ENCODE measurements around the gene FBXW7. TPM values are rescaled to one million over a fixed set of nuclear protein-coding genes. Genes with fewer than 3 reads are reported as not detected.
A peak's percentile ranks its signal among the peaks of the same experiment; 100 is the strongest.

FBXW7 gene
- total RNA-seq, 1 donor from 2014 or later = 39.2 TPM

DNA sequence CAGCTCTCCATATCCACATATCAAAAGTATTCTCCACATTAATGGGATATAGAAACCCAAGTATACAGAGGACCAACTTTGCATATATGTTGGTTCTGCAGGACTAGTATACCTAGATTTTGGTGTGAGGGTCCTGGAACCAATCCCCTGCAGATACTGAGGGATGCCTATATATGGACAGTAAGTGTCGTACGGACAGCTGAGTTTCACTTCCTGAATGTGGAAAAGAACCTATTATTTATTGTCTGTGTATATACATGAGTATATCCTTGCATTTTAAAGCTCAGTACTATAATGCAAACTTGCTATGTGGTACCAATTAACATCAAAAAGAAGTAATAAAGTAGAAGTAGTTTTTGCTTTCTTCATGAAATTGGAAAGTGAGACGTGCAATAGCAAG is 101.9 kb downstream of the FBXW7 start:
- no peak for DNase-seq (ENCODE audit: low read depth)

DNA sequence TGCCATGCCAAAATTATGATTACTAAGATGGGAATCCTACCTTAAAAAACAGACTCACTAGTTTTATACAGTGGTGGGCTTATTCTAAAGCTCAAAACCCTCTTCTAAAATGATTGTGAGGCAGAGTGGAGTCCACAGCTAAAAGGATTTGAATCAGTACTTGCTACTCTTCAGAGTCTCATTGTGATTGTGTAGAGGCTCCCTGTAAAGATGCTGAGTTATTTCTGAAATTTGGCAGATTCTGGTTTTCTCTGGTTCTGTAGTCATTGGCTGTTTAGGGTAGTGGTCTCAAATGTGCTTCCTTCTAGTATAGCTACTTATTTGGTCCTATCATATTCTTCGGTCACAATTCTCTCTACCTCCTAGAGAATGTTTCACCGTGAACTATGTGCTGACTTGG is 104.1 kb downstream of the FBXW7 start:
- no peak for DNase-seq (ENCODE audit: low read depth)

DNA sequence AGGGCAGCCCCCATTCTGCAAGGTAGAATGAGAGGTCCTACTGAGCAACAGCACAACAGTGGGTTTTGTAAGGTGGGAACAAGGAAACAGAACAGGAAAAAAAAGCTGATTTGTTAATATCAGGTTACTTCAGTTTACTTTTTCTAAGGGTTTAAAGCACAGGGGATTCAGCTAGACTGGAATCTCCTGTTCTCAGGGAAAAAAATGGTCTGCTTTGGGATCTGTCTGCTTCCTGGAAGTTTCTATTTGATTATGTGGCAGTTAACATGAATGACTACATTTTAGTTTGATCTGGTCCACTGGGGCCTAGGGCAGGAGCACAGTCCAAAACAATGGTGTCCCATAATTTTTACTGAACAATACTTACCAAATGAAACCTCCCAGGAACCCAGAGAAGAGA is 104.6 kb downstream of the FBXW7 start:
- no peak for DNase-seq (ENCODE audit: low read depth)

DNA sequence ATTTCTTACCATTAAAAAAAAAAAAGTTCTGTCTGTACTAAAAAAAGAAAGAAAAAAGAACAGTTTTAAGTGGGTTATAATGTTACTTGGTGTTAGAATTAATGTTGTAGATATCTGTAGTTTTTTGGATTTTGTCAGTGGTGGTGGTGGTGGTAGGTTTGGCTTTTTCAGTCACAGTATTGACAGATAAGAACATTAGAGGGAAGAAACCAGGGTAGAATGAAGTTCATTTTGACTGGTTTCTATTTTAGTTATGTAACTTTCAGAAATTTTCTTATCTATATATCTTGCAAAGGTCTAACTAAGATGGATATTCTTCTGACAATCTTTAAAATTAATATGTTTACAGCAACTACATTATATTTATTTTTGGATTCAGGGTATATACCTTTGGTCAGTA is 105.4 kb downstream of the FBXW7 start:
- DNase-seq (ENCODE audit: low read depth) = no peak

DNA sequence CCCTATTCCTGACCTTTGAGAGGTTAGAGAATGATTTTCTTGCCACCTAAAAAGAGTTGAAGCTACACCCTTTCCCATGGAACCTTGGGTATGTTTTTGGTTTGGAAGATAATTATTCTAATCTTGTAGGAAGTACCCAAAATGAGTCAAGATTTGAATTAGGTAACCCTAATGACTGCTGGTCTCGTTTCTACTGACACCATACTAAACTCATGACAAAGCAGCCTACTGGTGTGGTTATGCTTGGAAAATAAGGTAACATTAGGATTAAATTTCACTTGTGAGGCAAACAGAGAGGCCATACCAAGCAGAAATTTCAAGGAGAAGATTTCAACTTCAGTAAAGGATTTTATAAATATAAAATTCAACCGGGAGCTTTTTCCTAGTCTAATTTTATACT is 107.9 kb downstream of the FBXW7 start:
- no peak for DNase-seq (ENCODE audit: low read depth)

DNA sequence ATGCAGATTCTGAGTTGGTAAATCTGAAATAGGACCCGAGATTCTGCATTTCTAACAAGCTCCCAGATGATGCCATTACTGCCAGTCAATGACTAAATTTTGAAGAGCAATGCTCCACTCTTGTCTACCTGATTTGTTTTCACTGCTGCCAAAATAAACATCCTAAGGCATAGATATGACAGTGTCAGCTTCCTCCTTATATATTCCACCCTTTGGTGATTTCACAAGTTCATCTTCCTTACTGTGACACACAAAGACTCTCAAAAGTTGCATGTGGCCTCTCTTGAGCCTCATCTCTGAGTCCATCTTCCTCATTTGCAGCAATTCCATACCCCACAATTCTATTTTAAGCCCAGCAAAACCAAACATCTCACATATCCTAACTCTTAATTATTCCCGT is 110.9 kb downstream of the FBXW7 start:
- no peak for DNase-seq (ENCODE audit: low read depth)

DNA sequence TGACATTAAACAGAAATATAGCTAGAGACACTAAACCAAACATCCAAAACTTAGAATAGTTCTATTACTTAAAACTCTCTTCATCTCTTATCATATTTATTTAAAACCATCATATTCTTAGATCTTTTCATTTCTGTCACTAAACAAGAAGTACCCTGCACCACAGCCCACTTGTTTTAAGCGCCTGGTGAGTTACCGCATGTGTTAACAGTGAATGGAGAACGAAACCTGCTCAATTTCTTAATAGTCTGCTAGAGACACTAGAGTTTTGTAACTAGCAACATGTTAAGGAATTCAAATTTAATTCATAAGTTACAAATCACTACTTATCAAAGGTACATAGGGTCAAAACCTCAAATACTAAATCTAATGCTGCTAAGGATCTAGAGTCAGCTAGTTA is 111.5 kb downstream of the FBXW7 start:
- DNase-seq (ENCODE audit: low read depth) = no peak

DNA sequence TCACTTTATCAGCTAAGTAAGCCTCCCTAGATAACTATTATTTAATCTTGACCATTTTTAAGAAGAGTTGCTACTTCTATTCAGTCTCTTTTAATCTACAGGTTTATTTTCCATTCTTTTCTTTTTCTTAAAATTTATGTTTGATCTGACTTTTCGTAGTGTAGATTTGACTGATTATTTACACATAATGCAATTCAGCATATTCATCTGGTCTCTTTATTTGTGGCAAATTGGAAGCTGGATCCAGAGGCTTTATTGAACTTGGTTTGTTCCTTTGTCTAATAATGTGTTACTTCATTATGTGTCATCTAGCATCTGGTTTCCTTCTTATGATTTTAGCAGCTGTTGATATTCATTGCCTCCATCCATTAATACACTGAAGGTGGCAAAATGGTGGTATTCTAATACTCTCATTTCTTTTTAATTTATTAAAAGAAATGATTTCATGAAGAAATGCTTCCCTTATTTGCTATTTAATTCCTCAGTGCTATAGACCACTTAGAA is 113.0 kb downstream of the FBXW7 start:
- peak; percentile 38 for DNase-seq (ENCODE audit: low read depth)

DNA sequence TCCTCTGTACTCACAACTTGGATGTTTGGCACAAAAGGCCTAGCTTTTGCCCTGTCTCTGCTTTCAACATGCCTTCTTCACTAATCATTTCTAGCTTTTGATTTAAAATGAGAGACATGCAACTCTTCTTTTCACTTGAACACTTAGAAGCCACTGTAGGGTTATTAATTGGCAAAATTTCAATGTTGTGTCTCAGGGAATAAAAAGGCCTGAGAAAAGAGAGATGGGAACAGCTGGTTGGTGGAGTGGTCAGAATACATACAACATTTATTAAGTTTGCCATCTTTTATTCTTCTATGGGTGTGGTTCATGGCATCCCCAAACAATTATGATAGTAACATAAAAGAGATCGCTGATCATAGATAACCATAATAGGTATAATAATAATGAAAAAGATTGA is 114.3 kb downstream of the FBXW7 start:
- peak; percentile 68 for DNase-seq (ENCODE audit: low read depth)

DNA sequence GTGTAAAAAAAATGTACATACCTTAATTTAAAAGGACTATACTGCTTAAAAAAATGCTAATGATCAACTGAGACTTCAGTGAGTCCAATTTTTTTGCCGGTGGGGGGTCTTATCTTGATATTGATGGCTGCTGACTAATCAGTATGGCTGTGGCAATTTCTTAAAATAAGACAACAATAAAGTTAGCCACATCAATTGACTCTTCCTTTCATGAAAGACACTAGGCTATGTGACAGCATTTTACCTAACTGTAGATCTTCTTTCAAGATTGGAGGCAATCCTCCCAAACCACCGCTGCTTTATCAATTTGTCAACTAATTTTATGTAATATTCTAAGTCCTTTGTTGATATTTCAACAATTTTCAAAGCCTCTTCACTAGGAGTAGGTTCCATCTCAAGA is 116.1 kb downstream of the FBXW7 start:
- DNase-seq (ENCODE audit: low read depth) = no peak

DNA sequence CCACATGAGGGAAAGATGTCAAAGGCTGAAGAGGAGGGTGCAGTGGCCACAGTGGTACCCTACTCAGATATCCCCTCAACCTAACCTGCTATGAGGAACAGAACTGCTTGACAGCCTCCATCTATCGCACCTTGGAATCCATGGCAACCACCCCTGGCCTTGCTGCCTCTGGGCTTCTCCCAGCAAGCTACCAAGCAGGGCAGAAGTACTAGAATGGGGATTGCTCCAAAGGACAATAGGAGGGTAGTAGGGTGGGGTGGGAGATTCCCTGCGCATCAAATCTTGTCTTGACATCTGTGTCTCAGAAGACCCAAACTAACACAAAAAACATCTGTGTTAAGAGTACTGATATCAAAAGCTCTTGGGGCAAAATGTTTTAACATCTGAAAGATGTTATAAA is 118.2 kb downstream of the FBXW7 start:
- DNase-seq (ENCODE audit: low read depth) = no peak

DNA sequence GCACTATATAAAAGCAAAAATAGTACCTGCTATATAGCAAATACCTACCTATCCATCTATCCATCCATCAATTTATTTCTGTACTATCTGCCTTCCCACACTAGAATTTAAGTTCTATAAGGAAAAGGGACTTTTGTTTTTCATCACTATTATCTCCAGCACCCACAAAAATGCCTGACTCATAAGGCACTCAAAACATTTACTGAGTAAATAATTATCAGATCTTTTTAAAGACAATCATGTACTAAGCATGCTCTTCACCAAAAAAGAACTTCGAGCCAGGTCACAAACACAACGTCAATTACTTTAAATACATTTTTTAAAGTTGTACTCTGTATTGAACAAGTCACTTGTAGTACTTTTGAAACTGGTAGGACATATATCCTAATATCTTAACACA is 119.9 kb downstream of the FBXW7 start:
- no peak for DNase-seq (ENCODE audit: low read depth)

DNA sequence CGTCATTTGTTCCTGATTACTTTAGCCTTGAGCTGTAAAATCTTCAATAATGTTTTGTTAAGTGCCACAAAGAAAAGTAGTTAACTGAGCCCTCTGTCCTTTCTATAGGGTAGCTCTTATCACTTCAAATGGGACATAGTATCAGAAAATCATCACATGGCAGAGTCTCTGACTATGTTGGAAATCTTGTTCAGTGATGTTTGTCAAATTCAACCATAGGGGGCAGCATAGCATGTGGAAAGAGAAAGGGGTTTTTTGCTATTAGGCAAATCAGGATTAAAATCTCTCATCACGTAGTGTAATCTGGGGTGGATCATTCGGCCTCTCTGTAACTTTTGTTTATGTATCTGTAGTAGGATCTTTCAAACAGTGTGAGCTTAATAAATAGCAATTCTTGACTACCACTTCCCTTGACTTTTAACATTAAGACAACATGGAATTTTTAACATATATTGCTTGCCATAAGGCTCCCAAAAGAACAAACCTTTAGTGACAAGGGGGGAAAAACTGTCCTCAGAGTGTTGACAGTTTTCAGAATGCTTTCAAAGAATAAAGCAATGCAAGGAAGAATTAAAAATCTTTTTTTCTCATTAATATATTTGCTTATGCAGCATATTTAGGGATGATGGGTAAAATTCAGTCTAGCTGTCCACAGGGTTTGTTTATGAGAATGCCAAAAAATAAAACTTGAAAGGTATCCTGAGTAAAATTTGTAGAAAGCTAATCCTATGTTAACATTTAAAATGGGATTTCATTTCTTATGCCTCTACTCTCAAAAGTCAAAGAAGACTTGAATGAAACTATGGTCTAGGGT is 127.2 kb downstream of the FBXW7 start:
- peak; percentile 55 for DNase-seq (ENCODE audit: low read depth)

DNA sequence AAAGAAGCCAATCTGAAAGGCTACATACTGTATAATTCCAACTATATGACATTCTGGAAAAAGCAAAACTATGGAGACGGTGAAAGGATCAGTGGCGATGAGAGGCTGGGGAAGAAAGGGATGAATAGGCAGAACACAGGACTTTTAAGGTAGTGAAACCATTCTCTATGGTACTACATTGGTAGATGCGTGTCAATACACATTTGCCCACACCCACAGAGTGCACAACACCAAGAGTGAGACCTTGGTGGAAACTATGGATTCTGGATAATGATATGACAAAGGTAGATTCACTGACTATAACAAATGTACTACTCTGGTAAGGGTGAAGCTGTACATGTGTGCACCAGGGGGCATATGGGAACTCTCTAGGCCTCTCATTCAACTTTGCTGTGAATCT is 134.5 kb downstream of the FBXW7 start:
- DNase-seq (ENCODE audit: low read depth) = no peak

DNA sequence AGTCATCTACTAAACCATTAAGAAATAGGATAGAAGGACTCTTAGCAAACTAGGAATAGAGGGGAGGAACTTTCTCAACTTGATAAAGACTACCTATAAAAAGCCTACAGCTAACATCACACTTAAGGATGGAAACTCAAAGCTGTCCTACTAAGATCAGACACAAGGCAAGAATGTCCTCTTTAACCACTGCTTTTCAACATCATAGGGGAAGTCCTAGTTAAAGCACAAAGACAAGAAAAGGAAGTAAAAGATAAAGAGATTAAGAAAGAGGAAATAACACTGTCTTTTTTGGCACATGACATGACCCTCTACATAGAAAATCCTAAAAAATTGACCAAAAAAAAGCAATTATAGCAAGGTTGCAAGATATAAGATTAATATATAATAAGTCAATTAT is 136.6 kb downstream of the FBXW7 start:
- DNase-seq (ENCODE audit: low read depth) = no peak

DNA sequence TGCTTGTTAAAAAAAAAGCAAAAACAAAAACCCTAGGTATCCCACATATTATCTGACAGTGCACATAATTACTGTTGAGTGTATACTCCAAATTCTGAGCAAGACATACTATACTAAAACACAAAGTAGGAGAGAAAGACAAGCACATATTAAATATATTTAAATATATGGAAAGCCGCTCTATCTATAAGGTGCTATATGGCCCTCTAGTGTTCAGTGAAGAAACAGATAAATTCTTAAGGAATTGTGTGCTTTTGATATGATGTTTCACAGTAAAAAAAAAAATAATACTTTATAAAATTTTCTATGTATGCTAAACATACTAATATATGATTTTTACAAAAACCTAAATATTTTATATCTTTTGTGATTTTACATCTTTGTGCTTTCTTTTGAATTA is 137.8 kb downstream of the FBXW7 start:
- DNase-seq (ENCODE audit: low read depth) = no peak

DNA sequence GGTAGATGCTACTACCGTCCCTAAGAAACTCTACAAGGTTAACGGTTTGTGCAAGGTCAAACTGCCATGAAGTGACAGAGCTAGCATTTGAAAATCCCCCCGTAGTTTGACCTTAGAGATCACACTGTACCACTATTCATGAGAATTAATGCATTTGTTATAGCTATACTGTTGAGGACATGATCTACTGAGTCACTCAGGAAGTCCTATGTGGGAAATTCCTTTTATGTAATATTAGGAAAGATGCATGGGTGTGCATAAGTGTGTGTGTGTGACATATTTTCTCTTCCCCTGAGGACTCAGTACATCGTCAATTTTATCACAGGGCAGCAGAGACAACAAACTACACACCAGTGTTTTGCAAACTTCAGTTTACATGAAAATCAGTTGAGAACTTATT is 141.1 kb downstream of the FBXW7 start:
- no peak for DNase-seq (ENCODE audit: low read depth)

DNA sequence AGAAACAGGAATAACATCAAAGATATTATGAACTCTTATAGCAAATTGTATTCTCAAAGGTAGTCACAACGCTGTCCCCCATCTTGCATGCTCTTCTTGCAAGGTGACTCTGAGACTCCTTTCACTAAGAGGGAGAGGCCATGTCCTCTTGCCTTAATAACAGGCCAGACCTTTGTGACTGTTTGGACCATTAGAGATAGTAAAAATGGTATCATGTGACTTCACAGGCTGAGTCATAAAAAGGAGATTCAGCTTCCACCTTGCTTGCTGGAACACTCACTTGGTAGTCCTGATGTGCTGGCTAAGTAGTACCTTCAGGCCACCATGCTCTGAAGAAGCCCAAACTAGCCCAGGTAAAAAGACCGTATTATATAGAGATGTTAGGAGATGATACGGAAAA is 143.8 kb downstream of the FBXW7 start:
- DNase-seq (ENCODE audit: low read depth) = no peak

DNA sequence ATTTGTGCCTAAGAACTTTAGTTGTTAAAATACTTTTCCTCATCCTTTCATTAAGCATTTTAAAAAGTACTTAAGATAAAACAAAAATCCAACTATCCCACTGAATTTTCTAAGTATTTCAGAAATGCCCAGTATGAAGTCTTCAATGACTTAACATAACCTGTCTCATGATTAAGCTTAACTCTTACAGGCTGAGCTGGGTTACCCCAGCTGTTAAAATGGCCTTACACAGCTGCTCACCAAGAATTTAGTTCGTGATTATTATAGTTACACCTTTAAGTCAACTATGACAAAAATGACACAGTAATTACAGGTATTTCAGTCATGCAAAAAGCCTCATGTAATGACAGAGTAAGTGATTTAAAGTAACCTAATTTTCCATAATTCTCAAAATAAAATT is 145.7 kb downstream of the FBXW7 start:
- no peak for DNase-seq (ENCODE audit: low read depth)

DNA sequence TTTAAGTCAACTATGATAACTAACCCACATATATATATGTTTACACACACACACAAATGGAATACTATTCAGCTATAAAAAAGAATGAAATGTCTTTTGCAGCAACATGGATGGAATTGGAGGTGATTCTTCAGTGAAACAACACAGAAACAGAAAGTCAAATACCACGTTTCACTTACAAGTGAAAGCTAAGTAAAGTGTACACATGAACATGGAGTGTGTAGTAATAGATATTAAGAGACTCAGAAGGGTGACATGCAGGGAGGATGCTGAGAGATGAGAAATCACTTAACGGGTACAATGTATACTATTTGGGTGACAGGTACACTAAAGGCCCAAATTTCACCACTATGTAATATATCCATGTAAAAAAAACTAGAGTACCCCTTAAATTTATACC is 146.5 kb downstream of the FBXW7 start:
- no peak for DNase-seq (ENCODE audit: low read depth)

DNA sequence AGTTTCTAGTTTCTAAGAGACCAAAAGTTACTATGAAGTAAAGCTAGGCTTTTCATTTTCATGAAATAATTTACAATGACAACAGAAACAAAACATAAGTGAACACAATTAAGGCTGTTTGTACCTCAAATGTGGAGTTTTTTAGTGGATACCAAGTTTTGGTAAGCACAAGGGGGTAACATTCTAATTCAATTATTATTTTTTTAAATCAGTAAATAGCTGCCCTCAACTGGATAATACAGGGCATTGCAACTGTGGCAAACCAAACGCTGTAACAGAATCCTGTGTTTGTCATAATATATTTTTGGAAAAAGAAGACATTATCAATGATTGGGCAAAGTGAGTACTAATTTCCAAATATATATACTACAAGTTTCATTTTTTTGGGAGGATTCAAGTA is 150.3 kb downstream of the FBXW7 start:
- DNase-seq (ENCODE audit: low read depth) = peak; percentile 45

DNA sequence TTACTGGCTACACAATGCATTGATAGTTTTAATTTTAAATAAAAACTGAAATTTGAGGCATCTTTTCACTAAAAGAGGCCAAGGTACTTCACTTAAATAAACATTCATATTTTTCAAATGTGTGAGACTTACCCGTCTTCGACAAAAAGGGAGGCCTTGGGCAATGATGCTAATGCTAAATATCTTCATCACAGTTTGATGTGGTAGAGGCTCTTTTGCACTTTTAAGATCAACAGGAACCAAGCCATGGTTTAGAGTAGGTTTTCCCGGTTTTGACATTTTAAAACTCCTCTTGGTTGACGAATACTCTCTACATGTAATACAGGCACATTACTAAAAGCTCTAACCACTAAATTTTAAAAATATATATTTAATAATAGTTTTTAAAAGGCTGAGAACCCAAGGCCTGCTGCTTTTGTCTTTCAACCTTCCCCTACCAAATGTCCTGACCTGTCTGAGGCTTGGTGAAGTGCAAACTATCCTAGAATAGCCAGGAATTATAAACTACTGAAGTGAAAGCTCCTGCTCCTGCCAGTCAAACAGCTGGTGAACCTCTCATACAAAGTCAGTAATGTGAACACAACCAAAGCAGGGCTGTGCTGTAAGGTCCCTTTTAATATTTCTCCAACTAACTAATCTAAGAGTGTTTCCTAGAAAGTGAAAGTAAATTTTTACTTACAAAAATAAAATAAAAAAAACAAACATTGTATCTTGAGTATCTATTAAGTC is 153.7 kb downstream of the FBXW7 start:
- peak; percentile 87 for DNase-seq (ENCODE audit: low read depth)

DNA sequence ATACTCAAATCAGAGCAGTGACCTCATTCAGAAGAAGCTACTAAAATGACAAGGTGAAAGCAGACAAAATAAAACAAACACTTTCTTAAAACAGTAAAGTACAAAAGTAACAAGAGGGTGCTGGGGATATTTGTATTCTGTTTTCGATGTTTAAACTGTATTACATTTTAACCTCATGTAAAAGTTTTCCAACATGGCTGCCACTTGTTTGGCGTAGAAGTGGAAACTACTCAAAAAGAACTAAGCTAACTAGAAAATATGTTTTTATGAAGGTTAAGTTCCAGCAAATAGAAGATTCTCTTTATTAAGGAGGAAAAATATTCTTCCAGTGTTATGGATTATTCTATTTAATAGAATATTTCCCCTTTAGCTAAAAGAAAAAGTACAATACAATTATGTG is 155.0 kb downstream of the FBXW7 start:
- DNase-seq (ENCODE audit: low read depth) = no peak
